ENCODE results near the gene SMPD4.
"Not testable (repeated sequence)": the region's sequence is repeated elsewhere in the genome, so short reads cannot be mapped to it uniquely, and the experiment has no call there.

SMPD4 gene, protein sequence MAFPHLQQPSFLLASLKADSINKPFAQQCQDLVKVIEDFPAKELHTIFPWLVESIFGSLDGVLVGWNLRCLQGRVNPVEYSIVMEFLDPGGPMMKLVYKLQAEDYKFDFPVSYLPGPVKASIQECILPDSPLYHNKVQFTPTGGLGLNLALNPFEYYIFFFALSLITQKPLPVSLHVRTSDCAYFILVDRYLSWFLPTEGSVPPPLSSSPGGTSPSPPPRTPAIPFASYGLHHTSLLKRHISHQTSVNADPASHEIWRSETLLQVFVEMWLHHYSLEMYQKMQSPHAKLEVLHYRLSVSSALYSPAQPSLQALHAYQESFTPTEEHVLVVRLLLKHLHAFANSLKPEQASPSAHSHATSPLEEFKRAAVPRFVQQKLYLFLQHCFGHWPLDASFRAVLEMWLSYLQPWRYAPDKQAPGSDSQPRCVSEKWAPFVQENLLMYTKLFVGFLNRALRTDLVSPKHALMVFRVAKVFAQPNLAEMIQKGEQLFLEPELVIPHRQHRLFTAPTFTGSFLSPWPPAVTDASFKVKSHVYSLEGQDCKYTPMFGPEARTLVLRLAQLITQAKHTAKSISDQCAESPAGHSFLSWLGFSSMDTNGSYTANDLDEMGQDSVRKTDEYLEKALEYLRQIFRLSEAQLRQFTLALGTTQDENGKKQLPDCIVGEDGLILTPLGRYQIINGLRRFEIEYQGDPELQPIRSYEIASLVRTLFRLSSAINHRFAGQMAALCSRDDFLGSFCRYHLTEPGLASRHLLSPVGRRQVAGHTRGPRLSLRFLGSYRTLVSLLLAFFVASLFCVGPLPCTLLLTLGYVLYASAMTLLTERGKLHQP

DNA sequence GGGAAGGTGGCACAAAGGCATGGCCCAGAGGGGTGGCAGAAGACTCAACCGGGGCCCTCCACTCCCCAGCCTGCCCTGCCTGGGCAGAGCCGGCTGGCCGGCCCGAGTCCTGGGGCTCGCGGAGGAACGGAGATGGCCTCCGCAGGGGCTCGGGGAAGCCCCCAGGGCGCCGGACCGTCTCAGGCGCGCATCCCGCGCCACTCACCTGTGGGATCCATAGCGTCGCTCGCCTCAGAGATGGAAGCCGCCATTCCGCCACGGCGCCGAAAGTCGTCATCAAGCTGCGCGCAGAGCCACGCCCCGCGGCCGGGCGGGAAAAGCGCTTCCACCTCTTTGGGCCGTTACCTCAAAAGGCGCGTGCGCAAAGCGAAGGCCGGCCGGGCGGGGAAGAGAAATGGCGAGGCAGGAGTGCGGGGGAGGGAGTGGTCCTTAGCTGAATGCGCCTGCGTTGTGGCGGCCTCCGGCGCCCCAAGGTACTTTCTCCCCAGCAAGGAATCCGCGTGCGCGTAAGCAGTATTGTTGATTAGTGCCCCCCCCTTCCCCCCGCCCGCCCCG, at the start of gene SMPD4:
Gene SMPD4 (minus strand): TSS at position 278 of the 555 bp plus-strand sequence. CDS start 5,010 bp downstream, outside the sequence.
- DNase-seq: peak; percentile 97

DNA sequence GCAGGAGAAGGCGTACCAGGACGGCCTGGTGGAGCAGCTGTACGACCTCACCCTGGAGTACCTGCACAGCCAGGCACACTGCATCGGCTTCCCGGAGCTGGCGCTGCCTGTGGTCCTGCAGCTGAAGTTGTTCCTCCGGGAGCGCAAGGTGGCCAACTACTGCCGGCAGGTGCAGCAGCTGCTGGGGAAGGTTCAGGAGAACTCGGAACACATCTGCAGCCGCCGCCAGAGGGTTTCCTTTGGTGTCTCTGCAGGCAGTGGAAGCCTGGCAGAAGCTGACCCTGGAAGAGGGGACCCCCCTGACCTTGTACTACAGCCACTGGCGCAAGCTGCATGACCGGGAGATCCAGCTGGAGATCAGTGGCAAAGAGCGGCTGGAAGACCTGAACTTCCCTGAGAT, 49.5 kb upstream of the SMPD4 start:
- DNase-seq: not testable (repeated sequence)

DNA sequence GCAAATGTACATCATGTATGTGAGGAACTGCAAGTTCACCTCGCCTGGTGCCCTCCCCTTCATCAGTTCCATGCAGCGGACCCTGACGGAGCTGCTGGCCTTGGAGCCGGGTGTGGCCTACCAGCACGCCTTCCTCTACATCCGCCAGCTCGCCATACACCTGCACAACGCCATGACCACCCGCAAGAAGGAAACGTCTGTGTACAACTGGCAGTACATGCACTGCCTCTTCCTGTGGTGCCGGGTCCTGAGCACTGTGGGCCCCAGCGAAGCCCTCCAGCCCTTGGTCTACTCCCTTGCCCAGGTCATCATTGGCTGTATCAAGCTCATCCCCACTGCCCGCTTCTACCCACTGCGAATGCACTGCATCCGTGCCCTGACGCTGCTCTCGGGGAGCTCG, 49.0 kb upstream of the SMPD4 start:
- not testable (repeated sequence) for DNase-seq

DNA sequence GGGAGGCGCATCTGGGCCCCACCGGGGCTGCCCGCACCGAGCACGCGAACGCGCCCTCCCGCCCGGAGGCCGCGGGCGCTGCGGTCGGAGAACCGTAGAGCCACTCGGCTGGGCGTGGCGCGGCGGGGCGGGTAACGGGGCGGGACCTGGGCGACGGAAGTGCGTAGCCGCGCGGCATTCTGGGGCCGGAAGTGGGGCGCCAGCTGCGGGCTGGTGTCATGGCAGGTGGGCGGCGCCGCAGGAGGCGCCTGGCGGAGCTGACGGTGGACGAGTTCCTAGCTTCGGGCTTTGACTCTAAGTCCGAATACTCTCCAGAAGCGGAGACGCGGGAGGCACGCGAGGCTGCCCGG, 47.7 kb upstream of the SMPD4 start:
- DNase-seq: peak; percentile 14

DNA sequence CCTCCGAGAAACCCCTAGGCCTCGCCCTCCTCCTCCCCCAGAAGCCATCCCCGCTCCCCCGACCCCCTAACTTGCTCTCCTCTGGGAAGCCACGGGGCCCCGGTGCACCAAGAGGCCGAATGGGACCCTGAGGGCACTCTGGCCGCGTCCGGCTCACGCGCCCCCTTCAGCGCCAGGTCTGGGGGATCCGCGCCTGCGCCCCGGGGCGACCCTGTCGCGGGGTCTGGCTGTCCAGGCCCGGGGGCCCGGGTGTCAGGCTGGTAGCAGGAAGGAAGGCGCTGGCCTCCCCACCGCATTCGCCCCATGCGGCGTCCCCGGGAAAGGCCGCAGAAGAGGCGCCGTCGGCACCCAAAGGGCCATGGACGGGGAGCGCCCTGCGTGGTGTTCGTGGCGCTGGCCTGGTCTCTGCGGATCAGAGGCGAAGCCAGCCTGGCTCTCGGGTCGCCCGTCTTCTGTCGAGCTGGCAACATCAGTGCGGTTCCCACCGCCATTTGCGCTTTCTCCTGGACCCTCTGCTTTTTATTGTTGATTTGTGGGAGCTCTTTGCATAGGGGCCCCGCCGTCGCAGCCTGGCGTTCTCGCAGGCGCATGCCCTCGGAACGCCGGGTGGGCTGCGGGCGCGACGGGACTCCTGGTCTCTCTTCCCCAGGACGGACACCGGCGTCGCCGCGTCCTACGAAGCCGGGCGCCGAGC, 47.2 kb upstream of the SMPD4 start:
- not testable (repeated sequence) for DNase-seq

DNA sequence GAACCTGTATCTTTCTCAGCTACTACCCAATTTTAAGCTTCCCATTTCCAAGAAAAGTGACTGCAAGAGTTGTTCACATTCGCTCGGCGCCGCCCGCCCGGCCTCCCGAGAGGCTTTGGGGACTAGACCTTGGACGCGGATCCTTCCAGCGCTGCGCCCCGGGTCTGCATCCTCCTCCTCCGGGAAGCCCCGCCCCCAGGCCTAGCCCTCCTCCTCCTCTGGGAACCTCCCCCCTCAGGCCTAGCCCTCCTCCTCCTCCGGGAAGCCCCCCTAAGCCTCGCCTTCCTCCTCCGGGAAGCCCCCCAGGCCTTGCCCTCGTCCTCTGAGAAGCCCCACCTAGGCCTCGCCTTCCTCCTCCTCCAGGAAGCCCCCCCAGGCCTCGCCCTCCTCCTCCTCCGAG, 46.6 kb upstream of the SMPD4 start:
- DNase-seq: not testable (repeated sequence)

DNA sequence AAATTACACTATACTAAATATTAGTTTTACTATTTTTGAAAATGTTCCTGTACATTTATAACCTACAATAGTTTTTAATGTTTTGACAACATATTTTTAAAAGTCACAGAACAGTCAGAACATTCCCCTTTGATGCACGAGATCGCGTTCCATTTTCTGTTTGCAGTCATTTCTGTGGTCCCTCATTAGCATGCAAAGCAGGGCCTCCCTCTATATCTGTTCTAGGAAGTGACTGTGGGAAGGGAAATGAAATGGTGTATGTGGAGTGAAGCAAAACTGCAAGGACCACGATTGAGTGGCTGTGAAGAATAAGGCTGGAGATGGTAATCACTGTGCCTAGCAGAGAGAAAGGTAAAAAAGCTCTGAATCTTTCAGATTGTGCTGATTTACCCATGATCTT, 41.1 kb upstream of the SMPD4 start:
- DNase-seq: not testable (repeated sequence)

DNA sequence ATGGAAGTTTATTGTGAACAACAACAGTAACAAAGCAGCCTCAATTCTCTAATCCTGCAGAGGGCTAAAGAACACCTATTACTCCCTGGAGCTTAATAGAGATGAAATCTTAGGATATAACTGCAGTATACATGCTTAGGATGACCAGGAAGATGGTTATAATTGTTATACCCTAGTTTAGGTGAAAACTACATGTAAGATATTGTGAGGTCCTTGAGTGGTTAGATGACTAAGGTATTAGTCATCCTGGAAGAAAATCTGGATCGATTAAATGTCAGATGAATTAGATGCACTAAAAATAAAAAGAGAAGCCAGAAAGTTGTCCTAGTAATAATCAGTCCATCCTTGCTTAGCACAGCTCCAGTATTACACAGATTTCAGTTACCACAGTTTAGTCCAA, 39.1 kb upstream of the SMPD4 start:
- not testable (repeated sequence) for DNase-seq

DNA sequence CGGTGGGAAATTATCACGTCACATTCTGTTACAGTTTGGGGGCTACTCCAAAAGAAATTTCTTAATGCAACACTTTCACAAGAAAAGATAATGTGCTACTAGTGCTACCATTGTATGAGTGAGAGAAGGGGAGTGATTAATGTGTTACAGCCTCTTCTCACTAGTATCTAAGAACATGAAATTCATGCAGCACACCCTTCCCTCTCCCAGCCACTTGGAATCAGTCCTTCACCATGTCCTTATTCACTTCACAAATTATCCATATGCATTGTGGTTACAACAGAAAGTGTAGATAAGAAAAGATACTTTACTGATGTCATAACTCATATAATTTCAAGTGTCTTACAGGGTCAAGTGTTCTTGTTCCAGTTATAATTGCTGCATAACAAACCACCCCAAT, 37.7 kb upstream of the SMPD4 start:
- not testable (repeated sequence) for DNase-seq

DNA sequence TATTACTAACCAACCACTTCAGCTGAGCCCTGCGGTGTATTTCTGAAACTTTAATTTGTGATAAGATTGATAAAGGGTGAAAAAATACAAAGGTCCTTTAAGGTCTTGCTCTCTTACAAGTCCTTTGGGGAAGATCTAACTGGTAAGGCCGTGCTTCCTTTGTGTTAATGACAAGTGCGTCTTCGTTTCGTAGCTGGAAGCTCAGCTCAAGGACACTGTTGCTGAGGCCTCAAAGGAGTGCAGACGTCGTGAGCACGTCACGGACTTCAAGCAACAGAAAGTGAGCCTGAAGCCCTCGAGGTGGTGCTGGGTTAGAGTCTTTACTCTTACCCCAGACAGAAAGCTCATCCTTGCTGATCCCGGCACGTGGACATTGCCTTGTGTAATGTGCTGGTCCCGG, 25.6 kb upstream of the SMPD4 start:
- DNase-seq: not testable (repeated sequence)

DNA sequence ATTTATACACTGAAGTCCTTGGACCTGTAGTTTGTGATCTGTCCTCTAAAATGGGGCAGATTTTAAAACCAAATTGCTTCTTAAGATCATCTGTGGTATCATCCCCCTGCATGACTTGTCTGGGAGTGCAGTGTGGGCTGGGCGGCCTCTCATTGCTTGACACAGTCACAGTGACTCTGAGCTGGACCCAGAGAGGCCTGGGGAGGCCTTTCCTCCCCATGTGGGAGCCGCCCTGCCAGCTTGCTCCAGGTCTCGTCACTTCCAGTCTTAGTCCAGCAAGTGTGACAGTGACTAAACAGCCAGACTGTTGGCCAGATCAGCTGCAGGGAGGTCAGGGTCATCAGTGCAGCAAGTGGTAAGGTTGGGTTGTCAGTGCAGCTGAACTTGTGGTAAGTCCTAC, 21.7 kb upstream of the SMPD4 start:
- not testable (repeated sequence) for DNase-seq

DNA sequence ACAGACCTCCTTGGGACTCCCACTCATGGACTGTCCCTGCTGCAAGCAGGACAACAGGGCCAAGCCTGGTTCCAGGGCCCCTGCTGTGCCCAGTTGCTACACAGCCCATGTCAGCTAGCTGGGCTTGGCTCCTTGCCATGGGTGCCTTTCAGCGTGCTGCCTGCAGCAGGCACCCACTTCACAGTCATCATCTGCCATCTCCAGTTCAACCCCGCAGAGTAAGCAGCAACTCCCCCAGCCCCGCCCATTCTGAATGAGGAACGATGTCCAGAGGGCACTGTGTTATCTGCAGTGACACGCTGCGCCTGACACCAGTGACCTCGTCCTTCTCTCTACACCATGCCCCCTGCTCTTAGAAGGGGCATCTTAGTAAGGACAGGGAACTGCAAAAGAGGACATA, 21.1 kb upstream of the SMPD4 start:
- not testable (repeated sequence) for DNase-seq

DNA sequence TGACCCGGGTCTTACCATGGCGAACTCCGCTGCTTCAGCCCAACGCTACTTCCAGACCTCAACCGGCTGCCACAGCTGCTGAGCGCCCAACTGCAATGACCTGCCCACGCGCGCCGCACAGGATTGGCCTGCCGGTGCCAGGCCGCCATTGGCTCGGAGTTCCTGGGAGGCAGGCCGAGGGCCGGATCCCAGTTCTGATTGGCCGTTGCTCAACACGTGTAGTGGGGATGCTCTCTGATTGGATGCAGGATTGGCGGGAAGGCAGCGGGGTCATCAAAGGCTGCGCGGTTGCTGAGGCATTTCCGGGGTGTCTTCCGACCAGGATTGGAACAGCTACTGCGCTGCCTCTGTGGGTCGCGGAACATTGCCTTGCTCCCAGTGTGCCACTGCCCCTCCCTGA, 16.9 kb upstream of the SMPD4 start, which contains the start of gene TUBA3E:
Gene TUBA3E (minus strand): TSS at position 97 of the 400 bp plus-strand sequence. CDS start 79 bp downstream, at position 18.
- DNase-seq: no peak

DNA sequence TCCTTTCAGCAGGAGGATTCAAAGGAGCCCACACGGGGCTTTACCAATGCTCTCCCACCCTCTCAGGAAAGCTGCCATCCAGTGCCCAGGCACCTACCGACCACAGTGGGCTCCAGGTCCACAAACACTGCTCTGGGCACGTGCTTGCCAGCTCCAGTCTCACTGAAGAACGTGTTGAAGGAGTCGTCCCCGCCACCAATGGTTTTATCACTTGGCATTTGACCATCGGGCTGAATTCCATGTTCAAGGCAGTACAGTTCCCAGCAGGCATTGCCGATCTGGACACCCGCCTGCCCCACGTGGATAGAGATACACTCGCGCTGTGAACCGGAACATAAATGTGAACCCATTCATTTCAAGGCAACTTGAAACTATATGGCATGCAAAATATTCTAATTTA, 14.7 kb upstream of the SMPD4 start:
- DNase-seq: not testable (repeated sequence)

DNA sequence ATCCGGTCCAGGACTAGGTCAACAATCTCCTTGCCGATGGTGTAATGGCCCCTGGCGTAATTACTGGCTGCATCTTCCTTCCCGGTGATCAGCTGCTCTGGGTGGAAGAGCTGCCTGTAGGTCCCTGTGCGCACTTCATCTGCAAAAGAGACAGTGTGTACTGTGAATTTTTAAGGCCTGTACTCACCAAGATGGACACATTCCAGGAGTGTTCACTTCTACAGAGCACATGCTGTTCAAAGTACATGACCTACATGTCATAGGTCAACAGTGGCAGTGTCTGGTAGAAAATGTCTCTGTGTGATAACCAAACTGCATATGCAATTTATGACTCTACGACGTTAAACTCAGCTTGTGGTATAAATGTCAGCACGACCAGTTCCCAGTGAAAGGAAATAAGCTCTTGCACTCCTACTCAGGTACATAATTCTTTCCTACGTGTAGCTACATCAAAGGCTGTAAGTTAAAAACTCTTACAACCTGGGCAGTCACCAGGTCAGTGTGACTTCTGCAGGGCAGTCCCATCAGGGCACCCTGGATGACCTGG, 13.8 kb upstream of the SMPD4 start:
- DNase-seq: not testable (repeated sequence)

DNA sequence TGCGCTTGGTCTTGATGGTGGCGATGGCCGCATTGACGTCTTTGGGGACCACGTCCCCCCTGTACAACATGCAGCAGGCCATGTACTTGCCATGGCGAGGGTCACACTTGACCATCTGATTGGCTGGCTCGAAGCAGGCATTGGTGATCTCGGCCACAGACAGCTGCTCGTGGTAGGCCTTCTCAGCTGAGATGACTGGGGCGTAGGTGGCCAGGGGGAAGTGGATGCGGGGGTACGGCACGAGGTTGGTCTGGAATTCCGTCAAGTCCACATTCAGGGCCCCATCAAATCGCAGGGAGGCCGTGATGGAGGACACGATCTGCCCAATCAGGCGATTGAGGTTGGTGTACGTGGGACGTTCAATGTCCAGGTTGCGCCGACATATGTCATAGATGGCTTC, 12.4 kb upstream of the SMPD4 start:
- not testable (repeated sequence) for DNase-seq

DNA sequence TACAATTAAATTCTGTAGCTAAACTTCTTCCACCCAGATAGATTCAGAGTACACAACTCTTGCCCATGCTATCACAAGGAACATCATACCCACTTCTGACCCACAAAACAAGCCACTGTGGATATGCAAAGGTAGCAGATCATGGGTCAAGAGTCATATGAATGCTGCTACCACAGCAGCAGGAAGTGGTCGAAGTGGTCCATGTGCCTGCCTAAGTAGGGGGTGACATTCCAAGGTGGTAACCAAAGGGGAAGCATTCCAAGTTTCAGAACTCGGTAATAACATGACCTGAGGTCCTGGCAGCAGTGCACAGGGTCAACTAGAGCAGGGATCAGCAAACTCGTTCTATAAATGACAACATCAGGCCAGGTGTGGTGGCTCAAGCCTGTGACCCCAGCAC, 11.0 kb upstream of the SMPD4 start:
- not testable (repeated sequence) for DNase-seq

DNA sequence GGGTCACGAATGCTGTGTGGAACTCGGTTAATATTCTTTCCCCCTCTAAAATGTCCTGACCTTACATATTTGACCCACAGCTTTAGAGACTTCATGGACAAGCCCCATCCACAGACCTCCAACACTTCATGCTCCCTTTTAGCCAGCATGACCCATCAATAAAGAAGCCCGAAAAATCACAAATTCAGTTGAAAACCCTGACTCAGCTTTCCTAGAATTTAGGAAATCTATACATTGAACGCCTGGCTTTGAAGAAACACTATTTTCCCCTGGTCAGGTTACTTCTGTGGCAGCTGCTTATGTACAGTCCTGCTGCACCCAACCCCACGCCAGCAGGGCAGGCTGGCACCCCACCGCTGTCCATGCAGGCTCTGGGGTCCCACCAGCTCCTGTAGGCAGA, 9.9 kb upstream of the SMPD4 start:
- DNase-seq: not testable (repeated sequence)

DNA sequence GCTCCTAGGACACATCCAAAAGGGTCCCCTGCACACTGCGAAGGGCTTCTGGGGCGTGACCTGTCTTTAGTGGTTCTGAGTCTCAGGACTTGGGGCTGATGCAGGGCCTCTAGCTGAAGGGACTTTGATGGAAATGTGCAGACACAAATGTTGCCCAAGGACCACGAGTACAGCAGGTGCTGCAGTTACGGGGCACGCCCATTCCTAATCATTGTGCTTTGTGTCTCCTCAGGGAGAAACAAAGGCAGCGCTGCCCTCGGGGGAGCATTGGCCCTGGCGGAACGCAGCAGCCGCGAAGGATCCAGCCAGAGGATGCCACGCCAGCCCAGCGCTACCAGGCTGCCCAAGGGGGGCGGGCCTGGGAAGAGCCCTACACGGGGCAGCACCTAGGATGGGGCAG, 8.8 kb upstream of the SMPD4 start:
- no peak for DNase-seq

DNA sequence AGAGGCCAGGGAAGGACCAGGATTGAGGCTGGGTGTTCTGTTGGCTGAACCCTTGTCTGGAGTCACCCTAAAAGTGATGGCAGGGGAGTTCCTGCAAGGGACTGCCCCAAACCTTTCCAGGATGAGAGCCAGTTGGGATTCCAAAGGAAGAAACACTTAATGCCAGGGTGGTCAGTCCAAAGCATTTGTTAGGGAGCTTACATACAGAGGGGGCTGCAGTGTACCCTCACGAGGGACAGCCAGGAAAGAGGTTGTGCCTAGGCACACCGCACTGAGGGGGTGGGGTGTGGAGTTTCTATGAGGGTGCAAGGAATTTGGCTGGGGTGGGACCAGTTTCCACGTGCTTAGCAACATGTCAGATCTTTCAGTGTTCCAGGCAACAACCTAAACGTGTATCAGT, 7.6 kb upstream of the SMPD4 start:
- DNase-seq: not testable (repeated sequence)

DNA sequence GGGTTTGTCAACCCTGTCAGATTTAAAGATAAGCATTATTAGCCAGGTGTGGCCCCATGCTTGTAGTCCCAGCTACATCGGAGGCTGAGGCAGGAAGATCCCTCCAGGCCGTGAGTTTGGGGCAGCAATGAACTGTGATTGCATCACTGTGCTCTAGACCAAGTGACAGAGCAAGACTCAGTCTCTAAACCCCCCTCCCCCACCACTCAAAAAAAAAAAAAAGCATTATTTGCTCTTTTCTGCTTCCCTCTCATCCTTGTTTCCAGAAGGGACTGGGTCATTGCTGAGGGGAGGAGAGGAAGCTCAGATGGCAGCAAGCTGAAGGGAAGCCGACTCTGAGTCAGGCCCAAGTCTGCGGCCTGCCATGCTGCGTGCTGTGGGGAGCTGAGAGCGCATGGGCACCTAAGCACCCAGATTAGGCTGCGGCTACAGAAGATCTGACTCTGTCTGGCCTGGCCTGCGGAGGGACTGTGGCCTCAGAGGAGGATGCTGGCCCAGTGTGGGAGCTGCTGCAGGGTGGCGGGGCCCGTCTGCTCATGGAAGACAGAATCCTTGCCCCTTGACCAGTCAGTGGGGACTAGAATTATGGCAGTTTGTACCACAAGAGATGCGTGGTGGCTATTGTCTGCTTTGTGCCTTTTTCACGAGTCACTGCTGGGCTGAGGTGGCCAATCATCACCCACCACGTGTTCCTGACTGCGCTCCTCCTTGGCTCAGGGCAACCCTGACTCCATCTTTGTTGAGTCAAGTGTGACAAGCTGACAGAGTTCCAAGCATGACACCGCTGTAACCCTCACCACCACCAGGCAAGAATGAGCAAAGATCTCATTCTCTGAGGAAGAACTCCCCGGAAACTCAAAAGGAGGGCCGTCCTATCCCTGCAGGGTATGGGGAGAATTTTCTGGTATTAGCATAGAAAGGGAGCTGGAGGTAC, 6.7 kb upstream of the SMPD4 start:
- DNase-seq: not testable (repeated sequence)

Data from stimulated activated CD4-positive, alpha-beta T cell treated with anti-CD3 and anti-CD28 coated beads, Interleukin-12 subunit alpha, Interleukin-12 subunit beta, amount 100 ng/mL, for 4 hours (primary cell).